ENCODE data around the gene RIN3. TPM values are rescaled to one million over a fixed set of nuclear protein-coding genes. Genes with fewer than 3 reads are reported as not detected.

RIN3 gene
- total and polyA plus RNA-seq, 10 donors, result 17.2 to 117 (median 75.7) TPM

- intact Hi-C loops (cut with DNase I; ENCODE audit: low total_unique reads), result no loop called here
These were observed 117.5 kb downstream of the RIN3 start for GRCh38 chr14:92631098-92631497.

GRCh38 chr14:92632546-92633273, 119.1 kb downstream of the RIN3 start:
- peaks cover 2 to 12% (median 10%) of the 10 kb centered on the region in 8 donors for H3K9me3 ChIP-seq
- DNase-seq, result peak; percentile 72
- TF ChIP-seq POLR2AphosphoS5 (IDR thresholded peaks at IDR 0.05) (no peak), POLR2A (IDR thresholded peaks at IDR 0.05) (no peak), CTCF (IDR thresholded peaks at IDR 0.05 in 8 of 11, conservative IDR thresholded peaks at IDR 0.05 in 3 of 11) (no peak)
- intact Hi-C loops (cut with DNase I; ENCODE audit: low total_unique reads), result no loop called here
- H3K4me3 ChIP-seq, result peak overlapping the region in 1 of 8 donors; percentile 41
- peaks cover 7 to 69% (median 25%) of the 10 kb centered on the region in 6 donors for H3K4me1 ChIP-seq
- H3K27ac ChIP-seq, result peak overlapping the region in 6 of 8 donors; percentile 63 to 90 (median 82)
- peaks cover 0 to 29% (median 0%) of the 10 kb centered on the region in 6 donors for H3K36me3 ChIP-seq
- WGBS, 5 donors, result 72 to 78% (median 76%) methylated on average over 15 of the region's 15 CpGs
- H3K27me3 ChIP-seq (replicated peaks in 1 of 7), result no peaks in the 10 kb centered on the region

More at GRCh38 chr14:92631098-92631497, 117.5 kb downstream of the RIN3 start:
- Histone ChIP-seq H3K9me3 (peaks cover 7 to 29% (median 26%) of the 10 kb centered on the region in 8 donors), H3K4me1 (peaks cover 7 to 54% (median 25%) of the 10 kb centered on the region in 6 donors), H3K27ac (peak overlapping the region in 2 of 8 donors; percentile 0 to 12), H3K36me3 (peaks cover 0 to 39% (median 2%) of the 10 kb centered on the region in 6 donors), H3K4me3 (no peak overlapping the region), H3K27me3 (replicated peaks in 1 of 7) (no peaks in the 10 kb centered on the region)
- no peak for DNase-seq
- 88 to 97% (median 92%) methylated on average over 3 to 4 of the region's 4 CpGs for WGBS, 5 donors
- TF ChIP-seq POLR2AphosphoS5 (IDR thresholded peaks at IDR 0.05) (no peak), POLR2A (IDR thresholded peaks at IDR 0.05) (no peak), CTCF (IDR thresholded peaks at IDR 0.05 in 8 of 11, conservative IDR thresholded peaks at IDR 0.05 in 3 of 11) (no peak)

- DNase-seq, result peak; percentile 84
- Histone ChIP-seq H3K27me3 (replicated peaks in 1 of 7) (no peaks in the 10 kb centered on the region), H3K27ac (peak overlapping the region in 7 of 8 donors; percentile 39 to 90 (median 80)), H3K4me1 (peaks cover 7 to 75% (median 25%) of the 10 kb centered on the region in 6 donors), H3K4me3 (peak overlapping the region in 2 of 8 donors; percentile 15 to 41), H3K36me3 (peaks cover 0 to 29% (median 0%) of the 10 kb centered on the region in 6 donors), H3K9me3 (peaks cover 0 to 7% (median 5%) of the 10 kb centered on the region in 8 donors)
- WGBS, 5 donors, result 43 to 66% (median 52%) methylated on average over 5 of the region's 5 CpGs
- TF ChIP-seq CTCF (IDR thresholded peaks at IDR 0.05 in 8 of 11, conservative IDR thresholded peaks at IDR 0.05 in 3 of 11), result no peak
- TF ChIP-seq POLR2AphosphoS5 (IDR thresholded peaks at IDR 0.05), result peak; percentile 15 to 57 (median 50)
- TF ChIP-seq POLR2A (IDR thresholded peaks at IDR 0.05), result no peak
- intact Hi-C loops (cut with DNase I; ENCODE audit: low total_unique reads), result no loop called here
These were observed 119.7 kb downstream of the RIN3 start for GRCh38 chr14:92633274-92633616.

- no peaks in the 10 kb centered on the region for H3K27me3 ChIP-seq (replicated peaks in 1 of 7)
- DNase-seq, result no peak
- H3K4me3 ChIP-seq, result peak overlapping the region in 2 of 8 donors; percentile 15 to 41
- H3K9me3 ChIP-seq, result peaks cover 0 to 2% (median under 1%) of the 10 kb centered on the region in 8 donors
- peaks cover 7 to 76% (median 25%) of the 10 kb centered on the region in 6 donors for H3K4me1 ChIP-seq
- no peak for TF ChIP-seq POLR2A (IDR thresholded peaks at IDR 0.05)
- TF ChIP-seq CTCF (IDR thresholded peaks at IDR 0.05 in 8 of 11, conservative IDR thresholded peaks at IDR 0.05 in 3 of 11), result no peak
- TF ChIP-seq POLR2AphosphoS5 (IDR thresholded peaks at IDR 0.05), result no peak
- peaks cover 0 to 29% (median 0%) of the 10 kb centered on the region in 6 donors for H3K36me3 ChIP-seq
- H3K27ac ChIP-seq, result peak overlapping the region in 7 of 8 donors; percentile 39 to 90 (median 80)
- intact Hi-C loops (cut with DNase I; ENCODE audit: low total_unique reads), result no loop called here
These were observed 120.1 kb downstream of the RIN3 start for GRCh38 chr14:92633724-92634123.

Data from spleen (tissue), 11 donors.